ENCODE results near the gene IGFLR1. TPM values are rescaled to one million over a fixed set of nuclear protein-coding genes. Genes with fewer than 3 reads are reported as not detected.

IGFLR1 gene
- total and polyA plus RNA-seq, 2 of the 8 experiments (the other 6 are each of a cell fraction or from before 2014, with no cell fraction given): 8.4 to 28.9 TPM

DNA sequence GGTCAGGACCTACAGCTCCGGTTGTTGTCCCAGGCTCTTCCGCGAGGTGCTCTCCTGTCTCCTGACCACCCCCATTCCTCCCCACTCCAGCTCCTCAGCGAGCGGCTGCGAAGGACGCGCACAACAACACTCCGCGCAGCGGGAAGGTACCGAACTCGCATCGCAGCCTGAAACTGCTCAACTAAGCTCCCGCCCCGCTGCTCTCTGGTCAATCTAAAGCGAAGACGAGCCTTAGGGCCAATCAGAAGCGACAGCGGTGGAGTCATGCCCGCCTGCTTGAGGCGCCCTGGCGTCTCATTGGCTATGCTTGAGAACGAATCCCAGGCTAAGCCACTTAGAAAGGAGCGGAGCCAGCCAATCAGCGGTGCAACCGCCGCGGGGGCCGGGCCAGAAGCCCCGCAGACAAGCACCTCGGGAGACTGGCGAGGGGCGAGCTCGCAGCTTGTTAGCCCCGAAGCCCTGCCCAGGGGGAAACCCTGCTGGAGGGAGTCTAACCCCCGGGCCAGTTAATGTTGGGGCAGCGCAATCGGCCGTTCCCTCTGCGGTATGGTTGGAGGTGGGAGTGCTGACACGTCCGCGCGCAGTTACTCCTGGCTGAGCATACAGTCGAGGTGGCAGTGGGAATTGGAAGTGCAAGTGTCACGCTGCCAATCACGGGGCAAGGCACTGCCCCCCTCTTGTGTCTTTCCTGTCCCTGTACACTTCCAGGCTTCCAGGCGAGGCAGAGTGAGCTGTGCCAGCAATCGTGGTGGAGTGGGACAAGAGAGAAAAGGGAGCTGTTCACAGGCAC is 39.8 kb downstream of the IGFLR1 start (continued):
- no peak for TF ChIP-seq HDAC2 (IDR thresholded peaks at IDR 0.05; ENCODE audit: borderline replicate concordance in 1 of 2, low read depth in 2 of 2, low read length in 2 of 2)
- TF ChIP-seq SP4 (IDR thresholded peaks at IDR 0.05; ENCODE audit: low read length): peak; percentile 82; the same call in 1 of the 2 replicates
- TF ChIP-seq JUND (IDR thresholded peaks at IDR 0.05; ENCODE audit: low read length): no peak
- peak; percentile 94 for TF ChIP-seq SP2 (IDR thresholded peaks at IDR 0.05; ENCODE audit: low read length)
- TF ChIP-seq PHF8 (conservative IDR thresholded peaks at IDR 0.05; ENCODE audit: low read depth, low read length): no peak
- peak; percentile 69; the same call in 1 of the 2 replicates for TF ChIP-seq TAF1 (IDR thresholded peaks at IDR 0.05; ENCODE audit: low read depth, low read length)
- no peak for TF ChIP-seq CHD1 (IDR thresholded peaks at IDR 0.05; ENCODE audit: low read depth, low read length)
- TF ChIP-seq, protein P1, sequence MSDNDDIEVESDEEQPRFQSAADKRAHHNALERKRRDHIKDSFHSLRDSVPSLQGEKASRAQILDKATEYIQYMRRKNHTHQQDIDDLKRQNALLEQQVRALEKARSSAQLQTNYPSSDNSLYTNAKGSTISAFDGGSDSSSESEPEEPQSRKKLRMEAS (IDR thresholded peaks at IDR 0.05): peak; percentile 16; the same call in 1 of the 2 replicates
- no peak; the same call in 1 of the 2 replicates for TF ChIP-seq POLR2AphosphoS5 (IDR thresholded peaks at IDR 0.05; ENCODE audit: low read depth, low read length)
- TF ChIP-seq, protein P2, sequence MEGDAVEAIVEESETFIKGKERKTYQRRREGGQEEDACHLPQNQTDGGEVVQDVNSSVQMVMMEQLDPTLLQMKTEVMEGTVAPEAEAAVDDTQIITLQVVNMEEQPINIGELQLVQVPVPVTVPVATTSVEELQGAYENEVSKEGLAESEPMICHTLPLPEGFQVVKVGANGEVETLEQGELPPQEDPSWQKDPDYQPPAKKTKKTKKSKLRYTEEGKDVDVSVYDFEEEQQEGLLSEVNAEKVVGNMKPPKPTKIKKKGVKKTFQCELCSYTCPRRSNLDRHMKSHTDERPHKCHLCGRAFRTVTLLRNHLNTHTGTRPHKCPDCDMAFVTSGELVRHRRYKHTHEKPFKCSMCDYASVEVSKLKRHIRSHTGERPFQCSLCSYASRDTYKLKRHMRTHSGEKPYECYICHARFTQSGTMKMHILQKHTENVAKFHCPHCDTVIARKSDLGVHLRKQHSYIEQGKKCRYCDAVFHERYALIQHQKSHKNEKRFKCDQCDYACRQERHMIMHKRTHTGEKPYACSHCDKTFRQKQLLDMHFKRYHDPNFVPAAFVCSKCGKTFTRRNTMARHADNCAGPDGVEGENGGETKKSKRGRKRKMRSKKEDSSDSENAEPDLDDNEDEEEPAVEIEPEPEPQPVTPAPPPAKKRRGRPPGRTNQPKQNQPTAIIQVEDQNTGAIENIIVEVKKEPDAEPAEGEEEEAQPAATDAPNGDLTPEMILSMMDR (IDR thresholded peaks at IDR 0.05; ENCODE audit: control extremely low read depth in 1 of 3, insufficient read depth in 1 of 3, low read depth in 1 of 3, low read length in 3 of 3): no peak
- TF ChIP-seq SP1 (IDR thresholded peaks at IDR 0.05; ENCODE audit: low read depth, low read length): peak; percentile 100
- TF ChIP-seq RNF2 (IDR thresholded peaks at IDR 0.05; ENCODE audit: borderline replicate concordance, low read depth, low read length, missing control alignments, poor library complexity, severe bottlenecking): no peak
- TF ChIP-seq CHD2 (IDR thresholded peaks at IDR 0.05; ENCODE audit: low read length): peak; percentile 97
- TF ChIP-seq CEBPB (IDR thresholded peaks at IDR 0.05; ENCODE audit: low read depth, low read length): no peak
- no peak for TF ChIP-seq FOSL1 (IDR thresholded peaks at IDR 0.05; ENCODE audit: insufficient read depth, low read depth, low read length)
- peak in 1 of 2 experiments; percentile 44; a peak in 1 of 3 replicates for TF ChIP-seq POLR2A (IDR thresholded peaks at IDR 0.05; ENCODE audit: control extremely low read depth in 1 of 2, low read depth in 2 of 2, low read length in 2 of 2)
- TF ChIP-seq CREB1 (IDR thresholded peaks at IDR 0.05): peak; percentile 51
- TF ChIP-seq, protein P3, sequence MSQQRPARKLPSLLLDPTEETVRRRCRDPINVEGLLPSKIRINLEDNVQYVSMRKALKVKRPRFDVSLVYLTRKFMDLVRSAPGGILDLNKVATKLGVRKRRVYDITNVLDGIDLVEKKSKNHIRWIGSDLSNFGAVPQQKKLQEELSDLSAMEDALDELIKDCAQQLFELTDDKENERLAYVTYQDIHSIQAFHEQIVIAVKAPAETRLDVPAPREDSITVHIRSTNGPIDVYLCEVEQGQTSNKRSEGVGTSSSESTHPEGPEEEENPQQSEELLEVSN (IDR thresholded peaks at IDR 0.05): peak; percentile 32; the same call in 1 of the 2 replicates
- no peak for TF ChIP-seq CBX5 (IDR thresholded peaks at IDR 0.05; ENCODE audit: low read depth, low read length)
- TF ChIP-seq MAFK (IDR thresholded peaks at IDR 0.05; ENCODE audit: low read depth, low read length): no peak
- no peak for TF ChIP-seq EZH2 (IDR thresholded peaks at IDR 0.05; ENCODE audit: low read depth, low read length, severe bottlenecking)

Data from H1 (cell line).